Measurements from ENCODE around the gene POU2AF1. TPM values are rescaled to one million over a fixed set of nuclear protein-coding genes. Genes with fewer than 3 reads are reported as not detected.

The POU2AF1 gene
- total and polyA plus RNA-seq, 12 donors: 0.03 to 1.7 (median 0.55) TPM; not detected in 6

DNA sequence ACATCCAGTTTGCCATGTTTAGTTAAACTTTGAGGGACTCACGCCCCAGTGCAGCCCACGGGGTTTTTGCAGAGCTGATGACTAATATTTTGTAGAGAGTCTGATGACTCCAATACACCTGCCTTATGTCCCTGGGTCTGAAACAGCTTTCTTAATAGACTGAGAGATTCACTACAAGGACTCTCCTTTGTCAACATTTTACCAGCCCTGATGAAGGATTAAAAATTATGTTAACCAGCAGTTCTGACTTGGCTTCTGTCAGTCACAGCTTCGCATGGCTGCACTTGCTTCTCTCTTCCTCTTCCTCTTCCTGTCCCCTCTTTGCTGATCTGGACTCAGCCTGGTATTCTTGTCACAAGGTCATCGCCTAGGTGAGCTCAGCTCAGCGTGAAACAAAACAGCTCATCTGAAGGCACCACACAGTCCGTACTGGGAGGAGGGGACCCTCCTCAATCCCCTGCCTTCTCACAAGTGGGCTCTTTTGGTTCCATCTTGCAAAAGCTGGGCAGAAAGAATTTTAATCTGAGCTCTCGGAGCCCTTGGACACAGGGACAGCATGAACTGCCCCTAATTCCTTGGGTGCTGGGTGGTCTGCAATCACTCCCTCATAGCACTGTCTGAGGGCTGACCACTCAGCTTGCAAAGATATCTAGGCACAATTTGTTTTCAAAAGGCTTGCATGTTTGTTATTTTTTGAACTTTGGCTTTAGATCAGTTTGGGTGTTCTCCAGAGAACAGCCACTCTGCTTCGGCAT lies 38.1 kb upstream of the POU2AF1 start:
- 48 to 58% (median 54%) methylated on average over 7 to 8 of the region's 8 CpGs for WGBS, 4 donors
- TF ChIP-seq CTCF (IDR thresholded peaks at IDR 0.05): no peak
- Histone ChIP-seq H3K9me3 (replicated peaks in 1 of 3) (no peaks in the 10 kb centered on the region), H3K27me3 (no peaks in the 10 kb centered on the region), H3K36me3 (replicated peaks in 1 of 2) (no peaks in the 10 kb centered on the region), H3K4me1 (replicated peaks in 1 of 2) (no peaks in the 10 kb centered on the region), H3K27ac (no peak overlapping the region), H3K4me3 (no peak overlapping the region)
- intact Hi-C loops (cut with DNase I): loop anchor here in 1 of 2 donors (5.0 kb wide), 1 partner anchor 120 kb away; the partner anchor contains the start of gene POU2AF3
- no peak for DNase-seq

DNA sequence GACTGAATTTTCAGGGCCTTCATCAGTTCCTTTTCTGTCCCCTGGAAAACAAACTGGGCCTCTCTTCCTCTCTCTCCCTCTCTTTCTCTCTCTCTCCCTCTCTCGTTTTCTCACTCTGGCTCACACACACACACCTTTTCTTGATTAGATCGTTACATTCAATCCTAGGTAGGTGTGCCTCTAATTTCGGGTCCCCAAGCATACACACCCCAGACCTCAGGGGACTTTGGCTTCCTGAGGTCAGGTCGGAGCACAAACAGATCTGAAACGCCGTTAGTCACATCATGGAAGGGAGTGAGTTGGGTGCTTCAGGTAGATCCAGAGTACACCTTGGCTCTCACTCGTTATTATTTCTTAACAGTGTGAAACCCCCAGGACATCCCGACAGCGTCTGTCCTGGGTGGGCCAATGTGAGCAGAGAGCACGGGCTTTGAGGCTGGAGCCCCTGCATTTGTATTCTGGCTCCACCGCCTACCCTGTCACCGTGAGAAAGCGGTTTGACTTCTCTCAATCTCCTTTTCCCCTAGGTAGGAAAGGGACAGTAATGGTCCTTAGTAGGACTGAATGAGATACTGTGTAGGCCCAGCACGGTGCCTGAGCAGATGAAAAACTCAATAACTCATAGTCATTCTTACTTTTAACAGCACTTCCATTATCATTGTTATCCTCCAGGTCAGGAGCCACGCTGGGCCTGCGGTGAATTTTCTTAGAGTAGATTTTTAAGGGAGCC lies 37.3 kb upstream of the POU2AF1 start:
- H3K27ac ChIP-seq: no peak overlapping the region
- no peaks in the 10 kb centered on the region for H3K9me3 ChIP-seq (replicated peaks in 1 of 3)
- 86 to 93% (median 91%) methylated on average over 9 to 16 of the region's 16 CpGs for WGBS, 4 donors
- intact Hi-C loops (cut with DNase I): loop anchor here in 1 of 2 donors (5.0 kb wide), 1 partner anchor 119 kb away; the partner anchor contains the start of gene POU2AF3
- H3K4me3 ChIP-seq: no peak overlapping the region
- no peak for DNase-seq
- TF ChIP-seq POLR2A (IDR thresholded peaks at IDR 0.05) (no peak), CTCF (IDR thresholded peaks at IDR 0.05) (no peak)
- H3K36me3 ChIP-seq (replicated peaks in 1 of 2): no peaks in the 10 kb centered on the region
- no peaks in the 10 kb centered on the region for H3K27me3 ChIP-seq
- H3K4me1 ChIP-seq (replicated peaks in 1 of 2): no peaks in the 10 kb centered on the region

DNA sequence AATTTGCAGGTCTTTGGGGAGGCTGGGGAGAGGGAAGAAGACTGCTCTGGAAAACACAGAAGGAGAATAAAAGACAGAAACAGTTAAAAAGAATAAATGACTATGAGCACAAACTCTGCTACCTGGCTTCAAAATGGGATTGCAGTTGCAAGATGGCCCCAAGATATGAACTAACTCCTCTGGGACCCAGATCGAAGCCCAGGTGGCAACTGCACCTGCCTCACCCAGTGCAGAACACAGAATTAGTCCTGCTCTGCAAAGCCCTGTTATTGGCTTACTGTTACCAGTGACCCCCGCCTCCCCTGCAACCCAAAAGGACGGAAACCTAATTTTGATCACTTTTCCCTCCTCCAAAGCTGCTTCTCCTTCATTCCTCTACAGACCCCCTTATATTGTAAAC lies 35.9 kb upstream of the POU2AF1 start:
- H3K9me3 ChIP-seq (replicated peaks in 1 of 3): no peaks in the 10 kb centered on the region
- TF ChIP-seq CTCF (IDR thresholded peaks at IDR 0.05): no peak
- H3K4me1 ChIP-seq (replicated peaks in 1 of 2): no peaks in the 10 kb centered on the region
- no peaks in the 10 kb centered on the region for H3K27me3 ChIP-seq
- no peak overlapping the region for H3K27ac ChIP-seq
- H3K36me3 ChIP-seq (replicated peaks in 1 of 2): no peaks in the 10 kb centered on the region
- DNase-seq: no peak
- 75 to 98% (median 86%) methylated on average over 3 of the region's 3 CpGs for WGBS, 4 donors
- intact Hi-C loops (cut with DNase I): loop anchor here in 1 of 2 donors (5.0 kb wide), 1 partner anchor 118 kb away; the partner anchor contains the start of gene POU2AF3
- H3K4me3 ChIP-seq: no peak overlapping the region

DNA sequence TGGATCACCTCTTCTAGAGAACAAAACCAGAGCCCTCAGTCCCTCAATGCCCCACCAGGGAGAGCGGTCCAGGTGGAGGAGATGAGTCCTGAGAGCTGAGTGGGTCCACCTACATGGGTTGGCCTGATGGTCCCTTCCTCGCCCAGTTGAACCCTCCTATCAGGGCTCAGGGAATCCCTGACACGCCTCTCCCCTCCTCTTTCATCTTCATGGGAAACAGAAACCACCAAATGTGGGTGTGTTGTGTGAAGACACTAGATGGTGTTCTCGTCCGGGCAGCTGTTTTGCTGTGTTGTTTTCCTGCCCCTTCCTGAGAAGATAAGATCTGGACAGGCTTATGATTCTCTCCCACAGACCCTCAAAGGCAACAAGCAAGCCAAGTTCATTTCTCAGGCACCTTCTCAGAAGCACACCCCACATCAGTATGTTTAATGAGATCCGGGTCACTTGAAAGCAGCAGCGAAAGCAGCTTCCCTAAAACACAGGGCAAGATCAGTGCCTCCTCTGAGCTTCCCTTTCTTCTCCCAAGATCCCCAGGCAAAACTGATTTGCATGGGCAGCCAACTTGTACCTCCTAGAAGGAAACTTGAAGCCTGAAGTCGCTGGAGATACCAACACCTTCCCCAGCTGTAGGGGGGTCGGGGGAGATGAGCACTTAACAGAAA lies 35.3 kb upstream of the POU2AF1 start:
- no peak for DNase-seq
- Histone ChIP-seq H3K36me3 (replicated peaks in 1 of 2) (no peaks in the 10 kb centered on the region), H3K9me3 (replicated peaks in 1 of 3) (no peaks in the 10 kb centered on the region), H3K27ac (no peak overlapping the region), H3K4me3 (no peak overlapping the region), H3K4me1 (replicated peaks in 1 of 2) (no peaks in the 10 kb centered on the region), H3K27me3 (no peaks in the 10 kb centered on the region)
- WGBS, 4 donors: 63 to 78% (median 72%) methylated on average over 7 to 9 of the region's 9 CpGs
- no peak for TF ChIP-seq CTCF (IDR thresholded peaks at IDR 0.05)
- TF ChIP-seq POLR2A (IDR thresholded peaks at IDR 0.05): no peak
- intact Hi-C loops (cut with DNase I): no loop called here

Data from adrenal gland (tissue), 12 donors.